ENCODE measurements around the gene RNASE7.

RNASE7 gene

DNA sequence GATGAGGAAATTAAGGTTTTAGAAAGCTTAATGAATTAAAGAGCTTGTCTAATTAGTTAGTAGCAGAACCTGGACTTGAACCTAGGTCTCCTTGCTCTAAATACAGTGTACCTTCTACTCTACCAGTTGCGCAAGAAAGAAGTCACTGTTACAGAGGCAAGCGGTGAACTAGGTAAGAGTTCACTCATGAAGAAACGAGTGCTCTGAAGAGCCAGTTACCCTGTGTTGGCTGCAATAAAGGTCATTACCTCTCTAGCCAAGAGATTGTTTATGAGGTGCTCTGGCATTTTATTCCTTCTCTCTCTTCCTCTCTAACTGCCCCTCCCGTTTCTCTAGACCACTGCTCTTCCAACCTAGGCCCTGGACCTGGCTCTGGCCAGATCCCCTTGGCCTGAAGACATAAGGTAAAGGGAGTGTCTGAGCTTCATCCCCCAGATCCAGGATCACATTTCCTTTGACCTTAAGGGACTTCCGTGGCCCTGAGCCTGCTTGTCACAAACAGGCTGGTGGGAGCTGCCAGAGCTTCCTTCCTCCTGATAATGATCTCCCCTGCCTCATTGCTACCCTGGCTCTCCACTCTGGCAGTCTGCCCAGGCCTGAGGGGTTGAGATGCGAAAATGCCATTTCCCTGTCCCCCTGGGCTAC, 1.9 kb downstream of the RNASE7 start:
- DNase-seq, result peak; percentile 12

DNA sequence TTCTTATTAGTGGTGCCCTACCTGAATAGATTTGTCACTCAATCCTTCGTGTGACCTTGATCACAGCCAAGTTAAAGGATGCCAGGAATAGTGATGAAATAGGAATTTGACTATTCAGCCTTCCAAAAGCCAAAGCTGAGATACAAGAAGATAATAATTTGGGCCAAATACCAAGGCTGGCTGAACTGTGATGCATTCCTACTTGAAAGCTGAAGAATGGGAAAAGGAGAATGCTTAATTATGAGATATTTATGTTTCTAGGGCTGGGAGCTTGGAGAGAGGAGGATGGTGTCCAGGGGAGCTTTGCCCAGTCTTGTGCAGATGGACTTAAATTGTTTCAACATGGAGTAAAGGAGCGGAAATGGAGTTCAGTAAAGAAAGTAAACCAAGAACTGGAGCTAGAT, 5.2 kb downstream of the RNASE7 start:
- DNase-seq, result no peak

DNA sequence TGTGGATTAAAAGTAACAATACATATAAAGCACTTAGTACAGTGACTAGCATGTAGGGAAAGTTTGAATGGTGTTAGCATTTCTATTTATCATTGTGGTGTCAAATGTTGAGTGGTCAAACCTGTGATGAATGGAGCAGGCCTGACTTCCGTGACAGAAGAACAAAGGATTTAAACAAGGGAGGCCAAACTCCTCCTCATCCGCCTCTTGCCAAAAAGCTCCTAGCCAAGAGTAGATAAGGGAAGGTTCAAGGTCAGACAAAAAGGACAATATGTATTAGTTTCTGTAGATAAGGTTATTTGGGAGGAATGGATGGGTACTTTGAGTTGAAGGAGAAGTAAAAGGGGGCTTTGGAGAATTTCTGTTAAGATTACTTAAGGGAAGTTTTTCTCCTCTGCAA, 6.5 kb downstream of the RNASE7 start:
- no peak for DNase-seq

DNA sequence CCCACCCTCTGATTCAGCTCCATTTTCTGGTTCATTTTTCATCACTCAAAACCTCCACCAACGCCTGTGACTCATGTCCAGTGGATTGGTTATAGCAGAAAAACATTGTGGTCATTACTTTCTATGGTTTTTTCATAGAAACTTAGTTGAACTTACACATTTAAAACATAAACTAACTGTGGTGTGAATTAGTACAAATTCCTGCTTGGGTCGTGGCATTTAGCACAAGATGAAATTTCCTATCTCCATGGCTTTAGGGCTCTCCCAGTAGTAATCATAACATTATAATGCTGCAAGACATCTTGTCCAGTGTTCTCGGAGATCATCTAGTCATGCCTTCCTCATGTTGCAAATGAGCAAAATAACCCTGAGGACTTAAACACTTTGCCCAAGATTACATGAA, 7.1 kb downstream of the RNASE7 start:
- DNase-seq, result no peak

DNA sequence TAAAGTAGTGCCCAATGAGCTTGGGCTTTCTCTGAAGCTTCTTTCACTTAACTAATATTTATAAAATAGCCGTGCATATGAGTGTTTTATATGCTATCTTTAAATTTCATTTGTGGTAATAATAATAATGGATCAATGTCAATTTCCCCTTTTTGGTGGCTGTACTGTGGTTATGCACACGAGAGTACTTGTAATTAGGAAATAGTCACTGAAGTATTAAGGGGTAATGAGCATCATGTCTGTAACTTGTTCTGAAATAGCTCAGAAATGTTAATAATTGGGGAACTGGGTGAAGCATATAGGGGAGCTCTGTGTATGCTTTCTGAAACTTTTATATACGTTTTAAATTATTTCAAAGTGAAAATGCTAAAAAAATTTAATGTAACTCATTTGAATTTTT, 8.4 kb downstream of the RNASE7 start:
- no peak for DNase-seq

DNA sequence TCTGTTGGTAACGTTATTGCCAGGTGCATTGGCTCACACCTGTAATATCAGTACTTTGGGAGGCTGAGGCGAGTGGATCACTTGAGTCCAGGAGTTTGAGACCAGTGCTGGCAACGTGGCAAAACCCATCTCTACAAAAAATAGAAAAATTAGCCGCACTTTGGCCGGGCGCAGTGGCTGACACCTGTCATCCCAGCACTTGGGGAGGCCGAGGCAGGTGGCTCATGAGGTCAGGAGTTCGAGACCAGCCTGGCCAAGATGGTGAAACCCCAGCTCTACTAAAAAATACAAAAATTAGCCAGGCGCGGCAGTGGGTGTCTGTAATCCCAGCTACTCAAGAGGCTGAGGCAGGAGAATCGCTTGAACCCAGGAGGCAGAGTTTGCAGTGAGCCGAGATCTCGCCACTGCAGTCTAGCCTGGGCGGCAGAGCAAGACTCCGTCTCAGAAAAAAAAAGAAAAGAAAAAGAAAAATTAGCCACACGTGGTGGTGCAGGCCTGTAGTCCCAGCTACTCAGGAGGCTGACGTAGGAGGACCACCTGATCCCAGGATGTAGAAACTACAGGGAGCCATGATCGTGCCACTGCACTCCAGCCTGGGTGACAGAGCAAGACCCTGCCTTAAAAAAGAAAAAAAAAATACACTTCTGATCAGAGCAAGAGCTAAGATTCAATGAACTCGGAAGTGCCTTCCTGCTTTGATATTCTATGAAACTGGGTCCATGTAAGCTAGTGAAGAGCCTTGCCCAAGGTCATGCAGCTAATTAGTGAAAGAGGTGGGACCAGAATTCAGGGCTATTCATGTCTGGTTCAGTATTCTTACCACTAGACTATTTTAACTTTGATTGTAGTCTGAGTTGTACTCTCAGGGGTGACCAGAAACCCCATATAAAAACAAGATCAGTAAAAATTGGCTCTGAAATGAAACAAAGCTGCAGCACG, 11.3 kb downstream of the RNASE7 start:
- DNase-seq, result no peak

DNA sequence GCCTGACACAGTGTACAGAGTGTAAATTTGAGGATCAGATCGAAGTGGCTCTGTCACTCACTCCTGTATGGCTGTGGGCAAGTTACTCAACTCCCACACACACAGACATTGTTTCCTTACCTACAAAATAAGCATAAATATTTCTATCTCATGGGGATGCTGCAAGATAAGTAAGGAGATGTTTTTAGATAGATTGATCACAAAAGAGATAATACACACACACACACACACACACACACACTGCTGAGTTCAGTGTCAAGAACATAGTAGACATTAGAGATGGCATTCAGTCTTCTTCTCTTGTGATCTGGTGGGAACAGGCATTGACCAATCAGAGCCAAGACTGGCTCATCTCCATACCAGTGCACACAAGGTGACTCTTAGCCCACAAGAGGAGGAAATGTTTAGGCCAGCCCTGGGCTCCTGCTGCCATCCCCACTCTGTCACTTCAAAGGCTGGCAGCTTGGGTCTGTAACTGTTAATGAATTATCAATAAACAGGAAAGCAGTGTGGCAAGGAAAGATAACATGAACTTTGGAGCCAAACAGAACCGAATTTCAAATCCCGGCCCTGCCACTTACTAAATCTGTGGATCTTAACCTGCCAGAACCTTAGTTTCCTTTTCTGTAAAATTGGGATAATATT, 12.1 kb downstream of the RNASE7 start:
- no peak for DNase-seq

DNA sequence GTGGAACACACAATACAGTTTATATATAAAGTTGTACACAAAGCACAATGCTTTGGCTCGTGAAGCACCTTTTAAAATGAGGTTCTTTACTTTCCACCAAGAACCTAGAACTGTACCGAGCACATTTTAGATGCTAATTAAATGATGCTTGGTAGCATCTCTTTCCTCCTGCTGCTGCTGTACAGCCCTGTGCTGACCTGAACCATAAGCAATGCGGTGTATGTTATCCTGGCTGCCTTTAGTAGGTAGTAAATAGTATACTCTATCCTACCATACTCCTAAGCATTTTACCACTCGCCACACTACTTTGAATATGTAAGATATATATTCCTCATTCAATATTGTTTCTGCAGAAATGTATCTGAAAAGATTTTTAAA, 12.6 kb downstream of the RNASE7 start:
- DNase-seq, result no peak

DNA sequence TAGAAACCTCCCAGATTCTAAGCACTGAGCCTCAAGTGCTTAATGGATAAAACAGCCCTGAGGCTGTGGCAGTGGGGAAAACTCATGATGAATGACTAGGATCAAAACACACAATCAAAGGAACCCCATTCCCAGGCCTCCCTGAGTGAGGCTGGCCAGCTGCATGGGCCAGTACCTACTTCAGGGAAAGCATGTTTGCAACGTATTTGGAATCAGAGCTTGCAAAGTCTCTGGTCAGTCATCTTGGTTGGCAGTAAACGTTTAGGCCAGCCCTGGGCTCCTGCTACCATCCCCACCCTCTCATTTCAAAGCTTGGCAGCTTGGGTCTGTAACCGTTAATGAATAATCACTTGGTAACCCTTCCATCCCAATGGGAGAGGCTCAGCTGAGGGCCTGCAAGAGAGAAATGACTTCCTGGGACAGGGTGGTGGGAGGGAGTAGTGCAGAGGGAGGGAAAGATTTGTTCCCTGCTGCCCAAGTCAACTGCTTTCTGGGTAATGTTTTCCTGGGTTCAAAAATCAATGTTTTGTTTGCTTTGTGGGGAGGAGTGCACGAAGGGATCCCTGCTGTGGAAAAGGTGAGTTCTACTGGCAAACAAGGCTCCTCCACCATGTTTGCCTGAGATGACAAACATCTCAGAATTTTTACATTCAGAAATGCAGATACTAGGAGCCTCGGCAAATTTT, 13.4 kb downstream of the RNASE7 start:
- no peak for DNase-seq

DNA sequence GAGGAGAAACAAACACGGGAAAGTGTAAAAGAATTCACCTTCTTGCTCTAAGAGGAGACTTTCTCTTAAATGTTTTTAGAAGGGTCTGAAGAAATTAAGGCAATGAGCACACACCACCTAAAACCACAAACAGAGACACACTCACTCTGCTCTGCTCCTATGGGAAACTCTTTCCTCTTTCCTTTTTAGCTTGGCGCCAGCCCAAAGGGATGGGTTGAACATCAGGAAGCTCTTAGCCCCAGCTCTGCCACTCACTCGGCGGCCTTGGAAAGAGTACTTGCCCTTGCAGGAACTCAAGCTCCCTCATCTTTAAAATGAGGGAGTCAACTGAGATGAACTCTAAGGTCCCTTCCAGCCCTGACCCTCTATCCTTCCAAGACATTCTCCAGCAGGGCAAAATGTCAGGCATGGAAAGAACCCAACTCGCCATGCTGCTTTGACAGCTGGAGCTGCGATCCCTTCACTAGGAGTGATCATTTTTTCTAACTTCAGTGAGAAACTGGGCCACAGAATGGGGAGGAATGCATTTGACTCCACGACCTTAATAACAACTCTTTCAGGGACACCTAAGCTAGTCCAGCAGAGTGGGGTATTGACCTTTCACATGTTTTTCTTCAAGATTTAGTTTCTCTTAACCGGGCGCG, 14.5 kb downstream of the RNASE7 start:
- DNase-seq, result no peak

DNA sequence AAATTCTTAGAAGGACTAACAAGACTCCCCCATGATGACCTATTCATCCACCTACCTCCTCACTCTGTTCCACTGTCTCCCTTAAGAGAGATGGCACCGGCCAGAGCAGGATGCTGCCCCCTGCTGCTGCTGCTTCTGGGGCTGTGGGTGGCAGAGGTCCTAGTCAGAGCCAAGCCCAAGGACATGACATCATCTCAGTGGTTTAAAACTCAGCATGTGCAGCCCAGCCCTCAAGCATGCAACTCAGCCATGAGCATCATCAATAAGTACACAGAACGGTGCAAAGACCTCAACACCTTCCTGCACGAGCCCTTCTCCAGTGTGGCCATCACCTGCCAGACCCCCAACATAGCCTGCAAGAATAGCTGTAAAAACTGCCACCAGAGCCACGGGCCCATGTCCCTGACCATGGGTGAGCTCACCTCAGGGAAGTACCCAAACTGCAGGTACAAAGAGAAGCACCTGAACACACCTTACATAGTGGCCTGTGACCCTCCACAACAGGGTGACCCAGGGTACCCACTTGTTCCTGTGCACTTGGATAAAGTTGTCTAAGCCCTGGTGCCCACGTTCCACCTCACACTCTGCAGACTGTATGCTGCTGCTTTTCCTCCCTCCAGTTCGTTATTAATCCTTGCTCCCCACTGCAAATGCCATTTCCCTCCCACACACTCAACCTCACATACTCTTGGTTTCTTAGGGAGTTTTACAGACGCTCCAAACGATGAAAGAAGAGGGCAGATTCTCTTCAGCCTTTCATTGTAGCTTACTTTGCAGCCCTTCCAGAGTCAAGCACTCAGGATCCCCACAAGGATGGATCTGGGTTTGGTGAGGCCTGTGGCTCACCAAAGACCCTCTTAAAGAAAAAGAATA, 15.9 kb downstream of the RNASE7 start, which contains the start of gene RNASE8:
Gene RNASE8, plus strand, starts transcription at position 20 of the 873 bp plus-strand sequence. Its CDS starts 71 bp downstream, at position 91.
- DNase-seq, result no peak

DNA sequence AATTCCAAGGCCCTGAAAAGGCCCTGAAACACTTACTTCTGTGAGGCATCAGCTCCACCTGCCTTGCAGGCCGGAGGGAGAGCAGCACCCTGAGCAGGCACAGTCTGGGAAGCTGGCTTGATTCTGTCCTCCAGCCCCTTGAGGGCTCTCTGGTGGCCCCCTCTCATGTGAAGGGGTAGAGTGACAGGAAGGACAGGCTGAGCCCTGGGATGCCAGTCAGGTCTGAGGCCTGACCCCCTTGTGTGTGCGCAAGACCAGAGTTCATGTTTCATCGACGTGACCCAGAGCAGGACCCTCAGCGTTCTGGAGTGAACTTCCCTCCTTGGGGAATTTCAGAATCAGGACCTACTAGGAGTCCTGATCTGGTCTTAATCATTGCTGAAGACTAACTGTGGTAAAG, 16.7 kb downstream of the RNASE7 start:
- no peak for DNase-seq

DNA sequence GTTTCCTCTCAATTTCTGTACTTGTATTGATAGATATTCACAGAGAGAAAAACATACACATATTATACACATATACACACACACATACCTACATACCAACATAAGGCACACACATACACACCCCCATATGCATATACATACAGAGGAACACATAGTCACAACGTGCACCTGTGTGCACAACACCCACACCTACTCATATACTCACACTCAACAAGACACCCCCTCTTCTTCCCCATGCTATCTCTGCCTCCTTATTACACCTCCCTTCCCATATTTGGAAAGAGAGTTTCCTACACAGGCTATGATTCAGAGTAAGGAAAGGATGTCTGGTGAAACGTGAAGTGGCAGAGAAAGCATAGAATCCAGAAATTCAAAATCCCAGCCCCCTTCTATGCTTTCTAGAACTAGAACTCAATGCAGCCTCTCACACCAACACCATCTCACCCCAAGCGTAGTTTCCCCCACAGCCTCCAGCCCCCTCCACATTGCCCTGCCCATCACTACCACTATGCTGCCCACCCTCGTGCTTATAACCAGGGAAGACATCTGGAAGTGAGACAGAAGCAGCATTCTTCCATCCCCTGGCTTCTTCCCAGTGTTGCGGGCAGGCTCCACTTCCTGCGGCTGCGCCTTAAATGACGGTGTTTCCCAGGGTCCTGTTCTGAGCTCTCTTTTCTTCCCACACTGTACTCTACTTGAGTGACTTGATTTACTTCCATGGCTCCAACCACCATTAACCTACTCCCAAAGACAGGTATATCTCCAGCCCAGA, 17.9 kb downstream of the RNASE7 start:
- no peak for DNase-seq

DNA sequence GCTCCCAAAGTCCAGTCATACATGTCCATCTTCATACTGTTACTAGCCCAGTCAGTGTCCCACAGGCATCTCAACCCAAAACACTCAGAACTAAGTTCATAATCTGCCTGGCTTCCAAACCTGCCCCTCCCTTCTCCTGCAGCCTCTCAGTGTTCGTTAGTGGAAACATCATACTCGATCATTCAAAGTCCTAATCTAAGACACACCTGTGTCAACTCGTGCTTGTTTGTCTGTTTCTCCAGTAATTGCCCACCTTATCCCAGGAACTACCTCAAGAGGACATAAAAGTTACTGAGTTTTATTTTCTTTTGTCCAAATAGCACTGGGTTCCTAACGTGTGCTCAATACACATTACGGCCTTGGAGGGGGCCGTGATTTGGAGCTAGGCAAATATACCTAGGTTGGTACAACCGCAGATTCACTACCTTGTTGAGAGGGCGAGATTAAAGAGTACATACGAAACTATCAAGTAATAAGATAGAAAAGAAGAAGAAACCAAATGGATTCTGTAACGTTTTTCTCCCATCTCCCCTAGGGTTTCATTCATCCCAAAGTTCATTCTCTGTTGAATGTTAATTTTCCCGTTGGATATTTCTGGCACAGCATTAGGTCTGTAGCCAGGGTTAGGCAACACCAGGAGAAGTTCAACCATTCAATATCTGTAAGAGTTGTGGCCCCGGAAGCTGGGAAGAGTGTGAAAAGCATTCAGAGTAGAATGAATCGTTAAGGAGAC, 18.6 kb downstream of the RNASE7 start:
- no peak for DNase-seq

DNA sequence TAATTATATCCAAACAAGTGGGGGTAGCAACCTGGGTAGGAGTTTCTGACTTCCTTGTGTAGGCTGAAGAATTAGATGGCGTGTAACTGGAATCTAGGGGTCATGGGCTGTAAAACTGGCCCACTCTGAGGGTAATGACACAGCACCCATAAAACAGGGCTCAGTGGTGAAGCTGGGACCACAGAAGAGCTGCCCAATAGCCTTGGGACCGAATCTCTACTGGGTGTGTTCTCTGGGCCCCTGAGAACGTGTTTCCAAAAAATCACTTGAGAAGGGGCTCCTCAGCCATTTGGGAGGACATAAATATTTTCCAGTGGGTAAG, 19.1 kb downstream of the RNASE7 start:
- DNase-seq, result no peak

DNA sequence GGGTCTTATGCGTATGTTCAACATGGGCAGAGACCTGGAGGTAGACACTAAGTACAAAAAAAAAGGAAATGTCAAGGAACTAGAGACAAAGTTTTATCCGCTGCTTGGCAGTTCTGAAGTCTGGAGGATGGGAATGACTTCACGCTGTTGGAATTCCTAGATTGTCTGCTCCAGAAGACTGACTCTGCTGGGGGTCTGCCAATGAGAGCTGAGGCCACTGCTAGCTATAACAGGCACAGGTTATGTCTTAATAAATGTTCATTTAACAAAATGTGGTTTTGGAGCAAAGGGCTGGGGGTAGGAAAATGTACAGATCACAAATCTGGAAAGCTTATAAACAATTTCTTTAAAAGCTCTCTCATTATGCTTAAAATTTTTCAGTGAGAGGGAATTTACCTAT, 21.3 kb downstream of the RNASE7 start:
- DNase-seq, result no peak

DNA sequence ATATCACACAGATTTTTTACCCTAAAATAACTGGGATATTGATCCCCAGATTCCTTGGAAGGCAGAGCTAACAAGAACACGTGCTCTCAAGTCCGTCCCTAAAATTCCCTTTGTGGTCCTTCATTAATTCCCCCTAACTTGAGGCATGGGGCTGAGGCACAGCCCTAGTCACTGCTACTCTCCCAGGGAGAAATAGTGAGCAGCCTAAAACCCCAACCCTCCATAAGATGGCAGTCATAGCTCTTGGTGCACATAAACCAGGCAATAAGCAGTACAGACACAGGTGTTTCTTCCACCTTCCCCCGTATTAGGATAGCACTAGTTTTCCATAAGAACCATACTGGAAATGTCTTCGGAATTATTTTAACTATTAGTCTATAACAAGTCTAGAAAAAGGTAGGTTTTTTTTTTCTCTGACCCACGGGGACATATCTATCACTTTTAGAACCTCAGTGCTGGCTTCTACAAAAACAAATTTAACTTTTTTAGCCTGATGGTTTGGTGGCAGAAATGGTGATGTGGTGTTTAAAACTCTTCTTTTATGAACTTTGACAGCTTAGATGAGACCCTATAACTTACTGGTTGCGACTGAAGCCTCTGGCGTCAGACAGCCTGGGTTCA, 24.8 kb downstream of the RNASE7 start:
- no peak for DNase-seq

DNA sequence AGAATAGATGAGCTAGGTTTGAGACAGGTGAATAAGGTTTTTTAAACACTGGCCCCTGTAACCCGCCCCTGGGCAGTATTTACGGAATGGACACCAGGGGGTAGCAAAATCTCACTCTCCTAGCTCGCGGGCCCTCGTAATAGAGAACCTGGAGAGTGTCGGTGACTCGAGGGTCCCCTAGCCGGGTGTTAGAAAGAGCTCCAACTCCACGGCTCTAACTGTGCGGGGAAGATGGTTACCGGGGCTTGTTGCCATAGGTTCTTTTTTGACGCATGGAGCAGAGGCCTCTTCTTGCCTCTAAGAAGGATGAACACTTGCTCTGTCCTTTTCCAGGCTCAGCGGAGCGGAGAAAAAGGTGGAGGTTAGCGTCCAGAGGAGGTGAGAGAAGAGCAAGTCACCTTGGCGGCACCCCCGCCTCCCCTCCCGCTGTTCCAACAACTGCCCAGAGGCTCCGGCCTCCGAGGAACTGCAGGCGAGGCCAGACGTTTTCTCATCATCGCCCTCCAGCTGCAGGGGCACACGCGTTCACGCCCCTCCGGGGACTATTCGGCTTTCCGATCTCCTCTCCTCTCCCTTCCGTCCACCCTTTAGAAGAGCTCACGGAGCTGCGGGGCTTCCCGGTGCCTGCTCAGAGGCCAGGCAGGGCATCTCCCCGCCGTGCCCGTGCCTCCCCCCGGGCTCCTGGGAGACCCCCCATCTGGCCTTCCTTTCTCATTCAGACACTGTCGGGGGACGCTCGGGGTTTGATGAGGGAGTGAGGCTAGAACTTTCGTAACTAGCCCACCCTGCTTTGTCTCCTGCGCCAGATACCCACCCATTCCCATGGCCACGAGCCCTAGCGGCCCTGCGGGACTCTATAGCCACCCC, 26.6 kb downstream of the RNASE7 start:
- DNase-seq, result peak; percentile 49

All from NCI-H2029 treated with DMSO at 0.1 percent for 48 hours (cell line).